Measurements from ENCODE around the gene SIDT2.

The SIDT2 gene

DNA sequence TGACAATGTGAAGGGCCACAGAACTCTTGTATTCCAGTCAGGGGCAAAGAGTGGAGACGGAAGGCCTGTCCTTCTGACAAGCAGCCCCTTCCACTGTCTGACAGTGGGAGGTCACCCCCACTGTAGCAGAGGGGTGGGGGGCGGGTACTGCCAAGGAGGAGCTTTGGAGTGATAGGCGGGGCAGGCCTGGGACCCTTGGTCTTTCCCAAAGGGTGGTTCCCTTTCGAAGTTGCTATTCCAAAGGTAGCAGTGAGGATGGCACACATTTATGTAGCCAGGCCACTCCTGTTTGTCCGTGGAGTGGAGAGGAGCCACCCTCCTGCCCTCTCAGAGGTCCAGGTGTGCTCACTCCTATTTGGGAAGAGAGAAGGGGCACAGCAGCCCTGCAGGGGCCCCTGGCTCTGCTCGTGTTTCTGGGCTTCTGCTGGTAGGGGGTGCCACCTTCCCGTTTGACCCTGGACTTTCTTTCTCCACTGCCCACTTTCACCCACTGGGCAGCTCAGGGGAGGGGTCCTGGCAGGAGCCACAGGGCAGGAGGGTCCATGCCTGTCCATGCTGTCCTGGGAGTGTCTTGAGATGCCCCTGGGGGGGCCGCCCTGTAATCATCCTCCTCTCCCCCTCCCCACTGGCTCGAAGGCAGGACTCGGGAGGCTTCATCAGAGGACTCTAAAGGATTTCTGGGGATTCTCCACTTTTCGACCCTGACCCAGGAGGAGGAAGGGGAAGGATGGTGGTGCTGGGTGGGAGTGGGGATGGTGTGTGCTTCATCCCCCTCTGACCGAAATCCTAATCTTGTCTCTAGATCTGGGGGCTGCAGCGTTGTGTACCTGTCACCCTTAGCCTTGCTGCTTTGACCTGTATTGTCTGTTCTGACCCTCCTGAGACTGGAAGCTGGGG is 21.6 kb downstream of the SIDT2 start:
- Histone ChIP-seq H3K36me3 (ENCODE audit: control insufficient read depth, insufficient read depth, low read length) (no peaks in the 10 kb centered on the region), H3K4me1 (no peaks in the 10 kb centered on the region), H3K9me3 (ENCODE audit: control insufficient read depth, low read length) (no peaks in the 10 kb centered on the region), H3K27ac (peak overlapping the region; percentile 39), H2AFZ (no peak overlapping the region), H3K9ac (no peak overlapping the region), H3K4me3 (ENCODE audit: low read depth, low read length) (peak overlapping the region; percentile 27), H3K27me3 (ENCODE audit: control insufficient read depth, insufficient read depth, low read length) (no peaks in the 10 kb centered on the region), H3K4me2 (ENCODE audit: low read length) (no peak overlapping the region), H3K79me2 (no peaks in the 10 kb centered on the region)
- TF ChIP-seq, protein P1, sequence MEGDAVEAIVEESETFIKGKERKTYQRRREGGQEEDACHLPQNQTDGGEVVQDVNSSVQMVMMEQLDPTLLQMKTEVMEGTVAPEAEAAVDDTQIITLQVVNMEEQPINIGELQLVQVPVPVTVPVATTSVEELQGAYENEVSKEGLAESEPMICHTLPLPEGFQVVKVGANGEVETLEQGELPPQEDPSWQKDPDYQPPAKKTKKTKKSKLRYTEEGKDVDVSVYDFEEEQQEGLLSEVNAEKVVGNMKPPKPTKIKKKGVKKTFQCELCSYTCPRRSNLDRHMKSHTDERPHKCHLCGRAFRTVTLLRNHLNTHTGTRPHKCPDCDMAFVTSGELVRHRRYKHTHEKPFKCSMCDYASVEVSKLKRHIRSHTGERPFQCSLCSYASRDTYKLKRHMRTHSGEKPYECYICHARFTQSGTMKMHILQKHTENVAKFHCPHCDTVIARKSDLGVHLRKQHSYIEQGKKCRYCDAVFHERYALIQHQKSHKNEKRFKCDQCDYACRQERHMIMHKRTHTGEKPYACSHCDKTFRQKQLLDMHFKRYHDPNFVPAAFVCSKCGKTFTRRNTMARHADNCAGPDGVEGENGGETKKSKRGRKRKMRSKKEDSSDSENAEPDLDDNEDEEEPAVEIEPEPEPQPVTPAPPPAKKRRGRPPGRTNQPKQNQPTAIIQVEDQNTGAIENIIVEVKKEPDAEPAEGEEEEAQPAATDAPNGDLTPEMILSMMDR (IDR thresholded peaks at IDR 0.05): no peak

DNA sequence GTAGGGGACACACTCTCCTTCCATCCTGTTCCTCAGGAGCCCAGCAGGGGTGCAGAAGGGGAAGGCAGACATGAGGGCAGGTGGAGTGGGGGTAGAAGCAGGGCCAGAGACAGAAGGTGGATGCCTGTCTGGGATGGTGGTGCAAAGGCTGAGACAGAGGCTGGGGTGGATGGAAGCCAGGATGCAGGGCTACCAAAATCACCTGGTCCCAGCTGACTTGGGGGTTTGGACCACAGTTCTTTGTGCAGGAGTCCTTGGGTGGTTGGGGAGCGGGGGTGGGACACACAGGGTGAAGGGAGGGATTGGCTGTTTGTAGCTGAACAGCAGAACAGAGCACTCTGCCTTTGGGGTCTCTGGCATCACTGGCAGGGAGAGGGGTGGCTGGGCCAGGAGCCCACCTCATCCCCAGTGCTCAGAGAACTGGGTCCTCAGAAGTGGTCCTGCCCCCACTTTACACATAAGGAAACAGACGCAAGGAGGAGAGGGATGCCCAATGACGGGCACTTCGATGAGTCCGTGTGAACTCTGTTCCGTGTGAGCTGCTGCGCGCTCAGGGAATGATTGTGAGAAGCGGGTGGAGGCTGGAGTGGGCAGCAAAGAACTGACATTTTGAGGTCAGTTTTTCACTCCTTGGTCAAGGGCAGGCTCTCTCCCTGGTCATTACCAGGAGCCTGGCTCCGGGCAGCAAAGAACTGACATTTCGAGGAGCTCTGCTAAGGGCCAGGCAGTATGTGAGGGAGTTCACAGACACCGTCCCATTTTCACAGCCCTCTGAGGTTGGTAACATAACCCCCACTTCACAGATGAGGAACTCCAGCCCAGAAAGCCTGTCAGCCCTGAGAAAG is 22.5 kb downstream of the SIDT2 start:
- no peaks in the 10 kb centered on the region for H3K9me3 ChIP-seq (ENCODE audit: control insufficient read depth, low read length)
- no peaks in the 10 kb centered on the region for H3K36me3 ChIP-seq (ENCODE audit: control insufficient read depth, insufficient read depth, low read length)
- no peak overlapping the region for H3K4me3 ChIP-seq (ENCODE audit: low read depth, low read length)
- no peaks in the 10 kb centered on the region for H3K27me3 ChIP-seq (ENCODE audit: control insufficient read depth, insufficient read depth, low read length)
- H3K27ac ChIP-seq: no peak overlapping the region
- no peak overlapping the region for H3K9ac ChIP-seq
- H3K4me1 ChIP-seq: no peaks in the 10 kb centered on the region
- no peak overlapping the region for H3K4me2 ChIP-seq (ENCODE audit: low read length)
- H3K79me2 ChIP-seq: no peaks in the 10 kb centered on the region
- TF ChIP-seq, protein P1 (IDR thresholded peaks at IDR 0.05): no peak
- no peak overlapping the region for H2AFZ ChIP-seq

DNA sequence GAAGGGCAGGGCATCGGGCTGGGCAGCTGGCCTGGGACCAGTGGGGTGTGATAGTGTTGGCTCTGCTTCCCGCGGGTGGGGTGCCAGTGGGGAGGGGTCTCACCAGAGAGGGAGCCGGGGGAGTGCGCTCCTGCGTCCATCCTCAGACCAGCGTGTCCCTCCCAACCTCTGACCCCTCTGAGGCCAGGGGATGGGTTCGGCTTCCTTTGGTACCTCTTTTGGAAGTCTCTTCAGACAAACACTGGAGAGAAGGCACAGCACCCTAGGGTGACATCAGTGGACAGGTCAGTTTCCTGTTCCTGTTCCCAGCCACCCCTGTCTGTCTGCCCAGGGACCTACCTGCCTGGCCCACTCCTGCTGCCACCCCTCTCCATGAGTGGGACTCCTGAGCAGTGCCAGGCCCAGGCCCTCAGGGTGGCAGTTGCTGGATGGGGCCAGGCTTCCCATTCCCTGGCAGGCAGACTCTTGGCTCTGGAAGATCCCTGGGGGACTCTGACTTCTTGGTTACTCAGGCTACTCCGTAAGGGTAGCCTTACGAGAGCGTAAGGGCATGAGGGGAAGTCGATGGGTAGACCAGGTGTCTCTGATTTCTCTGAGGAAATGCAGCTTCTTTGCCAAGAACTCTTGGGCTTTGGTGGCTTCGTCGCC is 23.2 kb downstream of the SIDT2 start:
- TF ChIP-seq, protein P1 (IDR thresholded peaks at IDR 0.05): no peak
- H2AFZ ChIP-seq: no peak overlapping the region
- H3K4me1 ChIP-seq: no peaks in the 10 kb centered on the region
- H3K4me3 ChIP-seq (ENCODE audit: low read depth, low read length): no peak overlapping the region
- no peak overlapping the region for H3K4me2 ChIP-seq (ENCODE audit: low read length)
- no peaks in the 10 kb centered on the region for H3K9me3 ChIP-seq (ENCODE audit: control insufficient read depth, low read length)
- H3K27ac ChIP-seq: no peak overlapping the region
- no peaks in the 10 kb centered on the region for H3K27me3 ChIP-seq (ENCODE audit: control insufficient read depth, insufficient read depth, low read length)
- H3K79me2 ChIP-seq: no peaks in the 10 kb centered on the region
- H3K9ac ChIP-seq: no peak overlapping the region
- no peaks in the 10 kb centered on the region for H3K36me3 ChIP-seq (ENCODE audit: control insufficient read depth, insufficient read depth, low read length)

DNA sequence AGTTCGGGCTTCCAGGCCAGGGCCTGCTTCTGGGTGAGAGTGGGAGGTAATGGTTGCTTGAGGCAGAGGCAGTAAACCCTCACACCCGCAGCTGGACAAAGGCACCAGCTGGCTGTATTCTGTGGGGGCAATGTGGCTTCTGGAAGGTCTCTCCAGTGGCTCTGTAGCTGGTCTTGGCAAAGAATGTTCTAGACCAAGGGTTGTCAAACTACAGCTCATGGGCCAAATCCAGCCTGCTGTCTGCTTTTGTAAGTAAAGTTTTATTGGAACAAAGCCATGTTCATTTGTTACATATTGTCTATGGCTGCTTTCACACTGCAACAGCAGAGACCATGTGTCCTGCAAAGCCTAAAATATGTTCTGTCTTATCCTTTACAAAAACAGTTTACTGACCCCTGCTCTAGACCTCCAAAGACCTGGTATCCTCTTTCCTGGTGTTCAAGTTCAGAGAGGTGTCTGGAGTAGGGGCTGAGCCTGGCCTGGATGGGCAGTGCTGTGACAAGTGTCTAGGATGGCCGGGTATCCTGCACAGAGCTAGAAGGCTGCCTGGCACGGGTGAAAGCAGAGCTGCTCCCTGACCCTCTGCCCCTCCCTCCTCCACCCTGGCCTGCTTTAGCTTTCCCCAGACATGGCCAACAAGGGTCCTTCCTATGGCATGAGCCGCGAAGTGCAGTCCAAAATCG is 24.0 kb downstream of the SIDT2 start:
- H3K27ac ChIP-seq: no peak overlapping the region
- TF ChIP-seq, protein P1 (IDR thresholded peaks at IDR 0.05): no peak
- no peak overlapping the region for H3K4me2 ChIP-seq (ENCODE audit: low read length)
- no peaks in the 10 kb centered on the region for H3K4me1 ChIP-seq
- no peaks in the 10 kb centered on the region for H3K36me3 ChIP-seq (ENCODE audit: control insufficient read depth, insufficient read depth, low read length)
- H3K79me2 ChIP-seq: no peaks in the 10 kb centered on the region
- no peaks in the 10 kb centered on the region for H3K9me3 ChIP-seq (ENCODE audit: control insufficient read depth, low read length)
- no peaks in the 10 kb centered on the region for H3K27me3 ChIP-seq (ENCODE audit: control insufficient read depth, insufficient read depth, low read length)
- H3K9ac ChIP-seq: no peak overlapping the region
- H3K4me3 ChIP-seq (ENCODE audit: low read depth, low read length): no peak overlapping the region
- H2AFZ ChIP-seq: no peak overlapping the region
